ENCODE measurements around the gene MDC1. TPM values are rescaled to one million over a fixed set of nuclear protein-coding genes. Genes with fewer than 3 reads are reported as not detected.
A peak's percentile ranks its signal among the peaks of the same experiment; 100 is the strongest.

The MDC1 gene
- total and polyA plus RNA-seq, 2 of the 13 experiments (the other 11 are each of a cell fraction or from before 2014, with no cell fraction given) = 8.4 to 14.0 TPM

GRCh38 chr6:30717129-30717844 lies at the start of gene MDC1 (continued):
- TF ChIP-seq MLXIP (CRISPR knock-in tag; IDR thresholded peaks at IDR 0.05; ENCODE audit: borderline replicate concordance) (no peak), ZNF839 (CRISPR knock-in tag; IDR thresholded peaks at IDR 0.05; ENCODE audit: borderline replicate concordance) (0 out of 2 replicates have a peak, but pooled peaks have one; percentile 75), THRA (CRISPR knock-in tag; IDR thresholded peaks at IDR 0.05; ENCODE audit: borderline replicate concordance) (peak; percentile 83), HNRNPK (IDR thresholded peaks at IDR 0.05; ENCODE audit: low read depth, low read length, poor library complexity, severe bottlenecking) (no peak), ZNF776 (CRISPR knock-in tag; IDR thresholded peaks at IDR 0.05) (no peak; the same call in 1 of the 2 replicates), ZNF713 (CRISPR knock-in tag; IDR thresholded peaks at IDR 0.05) (0 out of 2 replicates have a peak, but pooled peaks have one; percentile 62), ZNF101 (CRISPR knock-in tag; IDR thresholded peaks at IDR 0.05; ENCODE audit: borderline replicate concordance, low read depth) (no peak), SKIL (CRISPR knock-in tag; IDR thresholded peaks at IDR 0.05; ENCODE audit: borderline replicate concordance) (peak; percentile 89), TOPORS (CRISPR knock-in tag; IDR thresholded peaks at IDR 0.05) (peak; percentile 97), ZBTB38 (CRISPR knock-in tag; IDR thresholded peaks at IDR 0.05) (peak; percentile 44), ZBTB26 (CRISPR knock-in tag; IDR thresholded peaks at IDR 0.05; ENCODE audit: borderline replicate concordance) (peak; percentile 73; the same call in 1 of the 2 replicates), ZNF30 (CRISPR knock-in tag; IDR thresholded peaks at IDR 0.05) (no peak), SRSF4 (IDR thresholded peaks at IDR 0.05; ENCODE audit: low read depth, low read length, poor library complexity, severe bottlenecking) (no peak), HNF1A (IDR thresholded peaks at IDR 0.05; ENCODE audit: low read depth) (peak; percentile 66), HNF1A (CRISPR knock-in tag; IDR thresholded peaks at IDR 0.05; ENCODE audit: borderline replicate concordance) (peak; percentile 91; the same call in 1 of the 2 replicates)

All from HepG2 (cell line).